ENCODE data around the gene AGO3. TPM values are rescaled to one million over a fixed set of nuclear protein-coding genes. Genes with fewer than 3 reads are reported as not detected.

AGO3 gene
- total and polyA plus RNA-seq, 2 of the 13 experiments (the other 11 are each of a cell fraction or from before 2014, with no cell fraction given) = 21.2 to 27.1 TPM

DNA sequence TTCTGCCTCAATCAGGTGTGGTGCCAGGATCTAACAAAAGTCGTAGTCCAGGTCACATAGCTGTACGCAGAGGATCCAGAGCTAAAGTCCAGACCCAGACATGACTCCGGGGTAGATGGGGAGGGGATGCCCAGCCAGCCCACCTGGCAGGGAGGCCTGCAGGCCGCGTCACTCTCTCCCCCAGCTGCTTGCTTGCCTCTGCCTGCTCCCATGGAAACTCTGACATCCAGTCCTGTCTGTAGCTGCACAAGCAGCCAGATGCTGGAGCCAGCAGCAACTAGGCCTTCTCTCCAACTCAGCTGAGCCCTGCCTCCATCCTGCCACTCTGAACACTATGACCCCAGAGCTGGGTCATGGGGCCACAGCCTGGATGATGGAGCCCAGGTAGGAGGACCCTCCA is 186.0 kb downstream of the AGO3 start:
- in situ Hi-C loops (cut with HindIII; ENCODE audit: extremely low pct_ligation_motif_present, low pct_unique_long_range_greater_than_20kb) = no loop called here
- WGBS (ENCODE audit: low lambda C conversion rate) = no CpG with 5 or more reads among the region's 5 CpGs
- POLR2A ChIA-PET = interaction anchor here (0.6 to 1.4 kb wide), 2 partner anchors 16 to 20 kb away, joined by 3 to 5 read pairs; no protein-coding TSS in a partner anchor

DNA sequence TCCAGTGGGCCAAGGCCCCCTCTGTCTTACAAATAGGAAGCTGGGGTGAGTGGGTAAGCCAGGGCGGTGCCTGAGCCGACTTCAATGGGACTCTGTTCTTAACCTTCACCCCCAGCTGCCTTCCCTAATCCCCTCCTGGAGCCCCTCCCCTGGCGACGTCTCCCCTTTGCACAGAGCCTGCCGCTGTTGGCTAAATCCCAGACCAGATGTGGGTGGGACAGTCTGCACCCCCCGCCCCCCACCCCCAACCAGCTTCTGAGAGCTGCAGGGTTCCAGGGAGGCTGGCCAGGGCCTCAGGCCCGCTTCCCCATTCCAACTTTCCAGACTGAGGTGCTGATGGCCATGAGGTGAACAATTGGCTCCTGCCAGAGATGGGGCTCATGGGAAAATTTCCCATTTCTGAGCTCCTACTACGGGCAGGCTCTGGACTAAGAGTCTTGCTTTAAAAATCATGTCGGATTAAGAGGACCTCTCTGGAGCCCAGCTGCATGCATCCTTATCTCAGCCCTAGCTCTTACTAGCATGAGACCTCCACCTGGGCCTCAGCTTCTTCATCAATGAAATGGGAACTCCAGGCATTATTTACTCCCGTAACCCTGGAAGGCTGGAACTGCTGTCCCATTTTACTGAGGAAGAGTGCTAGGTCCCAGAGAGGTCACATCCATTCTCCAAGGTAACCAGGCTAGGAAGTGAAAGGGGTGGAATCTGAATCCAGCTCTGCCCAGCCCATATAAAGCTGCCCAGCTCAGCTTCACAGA is 187.7 kb downstream of the AGO3 start:
- WGBS (ENCODE audit: low lambda C conversion rate) = 16% methylated on average over 3 of the region's 10 CpGs
- ATAC-seq = no peak
- Histone ChIP-seq H3K4me2 (ENCODE audit: low read depth, low read length) (no peak overlapping the region), H2AFZ (ENCODE audit: low read length) (no peak overlapping the region), H4K20me1 (ENCODE audit: insufficient read depth, low read length) (no peaks in the 10 kb centered on the region), H3K4me3 (replicated peaks in 1 of 3; ENCODE audit: insufficient read depth in 1 of 3, low read depth in 2 of 3, low read length in 3 of 3) (no peak overlapping the region), H3K79me2 (ENCODE audit: insufficient read depth, low read length) (no peaks in the 10 kb centered on the region), H3K27ac (ENCODE audit: extremely low read length, insufficient read depth, low read length) (no peak overlapping the region), H3K9ac (ENCODE audit: insufficient read depth, low read depth, low read length) (no peak overlapping the region), H3K27me3 (ENCODE audit: control insufficient read depth in 1 of 2, insufficient read depth in 2 of 2, low read length in 2 of 2) (peaks cover 8 to 35% of the 10 kb centered on the region in 2 experiments; a peak in 3 of 5 replicates), H3K9me3 (ENCODE audit: low read length) (no peaks in the 10 kb centered on the region), H3K4me1 (ENCODE audit: insufficient read depth, low read length) (peaks cover 50% of the 10 kb centered on the region), H3K36me3 (replicated peaks in 1 of 2; ENCODE audit: control insufficient read depth in 1 of 2, insufficient read depth in 2 of 2, low read length in 2 of 2) (no peaks in the 10 kb centered on the region)
- TF ChIP-seq ZNF629 (CRISPR knock-in tag; conservative IDR thresholded peaks at IDR 0.05) (peak; percentile 75), SOX6 (IDR thresholded peaks at IDR 0.05) (no peak), SOX6 (CRISPR knock-in tag; IDR thresholded peaks at IDR 0.05) (no peak)
- no peak for FAIRE-seq
- no TSS peak for BruUV-seq (replicated peaks)
- POLR2A ChIA-PET = interaction anchor here (1.4 to 1.5 kb wide), 2 partner anchors 21 to 32 kb away, joined by 4 to 5 read pairs; no protein-coding TSS in a partner anchor
- intact Hi-C loops (cut with micrococcal nuclease; ENCODE audit: unreplicated experiment) (no loop called here), in situ Hi-C loops (cut with HindIII; ENCODE audit: extremely low pct_ligation_motif_present, low pct_unique_long_range_greater_than_20kb) (no loop called here)
- no peak for DNase-seq (ENCODE audit: low spot score)
- CTCF ChIA-PET (ENCODE audit: low intra/inter-chr PET ratio, low total read pairs) = no interaction called here

More for the DNA sequence above, 186.0 kb downstream of the AGO3 start:
- H3K9me3 ChIP-seq (ENCODE audit: low read length) = no peaks in the 10 kb centered on the region
- no peak overlapping the region for H3K9ac ChIP-seq (ENCODE audit: insufficient read depth, low read depth, low read length)
- intact Hi-C loops (cut with micrococcal nuclease; ENCODE audit: unreplicated experiment) = no loop called here
- CTCF ChIA-PET (ENCODE audit: low intra/inter-chr PET ratio, low total read pairs) = no interaction called here
- no peak overlapping the region for H2AFZ ChIP-seq (ENCODE audit: low read length)
- no peak for DNase-seq (ENCODE audit: low spot score)
- no peak for FAIRE-seq
- H4K20me1 ChIP-seq (ENCODE audit: insufficient read depth, low read length) = no peaks in the 10 kb centered on the region
- H3K27ac ChIP-seq (ENCODE audit: extremely low read length, insufficient read depth, low read length) = no peak overlapping the region
- BruUV-seq (replicated peaks) = no TSS peak
- no peak overlapping the region for H3K4me2 ChIP-seq (ENCODE audit: low read depth, low read length)
- no peaks in the 10 kb centered on the region for H3K36me3 ChIP-seq (replicated peaks in 1 of 2; ENCODE audit: control insufficient read depth in 1 of 2, insufficient read depth in 2 of 2, low read length in 2 of 2)
- H3K4me3 ChIP-seq (replicated peaks in 1 of 3; ENCODE audit: insufficient read depth in 1 of 3, low read depth in 2 of 3, low read length in 3 of 3) = no peak overlapping the region
- no peak for ATAC-seq
- H3K27me3 ChIP-seq (ENCODE audit: control insufficient read depth in 1 of 2, insufficient read depth in 2 of 2, low read length in 2 of 2) = peaks cover 7 to 21% of the 10 kb centered on the region in 2 experiments; a peak in 2 of 5 replicates
- H3K4me1 ChIP-seq (ENCODE audit: insufficient read depth, low read length) = peaks cover 41% of the 10 kb centered on the region
- no peaks in the 10 kb centered on the region for H3K79me2 ChIP-seq (ENCODE audit: insufficient read depth, low read length)
- no peak for TF ChIP-seq FOXP1 (IDR thresholded peaks at IDR 0.05)
- no peak for TF ChIP-seq FOXP1 (CRISPR knock-in tag; IDR thresholded peaks at IDR 0.05)
- no peak for TF ChIP-seq SPEN (CRISPR knock-in tag; IDR thresholded peaks at IDR 0.05; ENCODE audit: low read depth)
- no peak for TF ChIP-seq ZMAT3 (CRISPR knock-in tag; conservative IDR thresholded peaks at IDR 0.05)
- TF ChIP-seq KLF11 (CRISPR knock-in tag; IDR thresholded peaks at IDR 0.05) = no peak
- no peak for TF ChIP-seq CHD2 (IDR thresholded peaks at IDR 0.05; ENCODE audit: low read depth, low read length)
- no peak for TF ChIP-seq KLF6 (CRISPR knock-in tag; IDR thresholded peaks at IDR 0.05)
- TF ChIP-seq, protein P1, sequence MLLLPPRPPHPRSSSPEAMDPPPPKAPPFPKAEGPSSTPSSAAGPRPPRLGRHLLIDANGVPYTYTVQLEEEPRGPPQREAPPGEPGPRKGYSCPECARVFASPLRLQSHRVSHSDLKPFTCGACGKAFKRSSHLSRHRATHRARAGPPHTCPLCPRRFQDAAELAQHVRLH (CRISPR knock-in tag; IDR thresholded peaks at IDR 0.05; ENCODE audit: borderline replicate concordance, low read depth) = no peak
- TF ChIP-seq, protein P2, sequence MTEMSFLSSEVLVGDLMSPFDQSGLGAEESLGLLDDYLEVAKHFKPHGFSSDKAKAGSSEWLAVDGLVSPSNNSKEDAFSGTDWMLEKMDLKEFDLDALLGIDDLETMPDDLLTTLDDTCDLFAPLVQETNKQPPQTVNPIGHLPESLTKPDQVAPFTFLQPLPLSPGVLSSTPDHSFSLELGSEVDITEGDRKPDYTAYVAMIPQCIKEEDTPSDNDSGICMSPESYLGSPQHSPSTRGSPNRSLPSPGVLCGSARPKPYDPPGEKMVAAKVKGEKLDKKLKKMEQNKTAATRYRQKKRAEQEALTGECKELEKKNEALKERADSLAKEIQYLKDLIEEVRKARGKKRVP (CRISPR knock-in tag; IDR thresholded peaks at IDR 0.05) = no peak
- no peak for TF ChIP-seq TP53 (CRISPR knock-in tag; conservative IDR thresholded peaks at IDR 0.05)
